GM23338 (cell line): ENCODE measurements around the gene FANK1. TPM values are rescaled to one million over a fixed set of nuclear protein-coding genes. Genes with fewer than 3 reads are reported as not detected.

Experiments
- ATAC-seq: fragments of 200-7000 bp; cut with Tn5 transposase; 3 replicates; pipeline ENCODE4 v1.9.1; 2020
- DNase-seq: peaks from one replicate; pipeline ENCODE4 v3.0.0-alpha.2; 2015; ENCODE audit warnings: low spot score
- H2AFZ ChIP-seq: fragments of 200-600 bp; sonication (generic); 2 replicates; pipeline ENCODE4 v1.8.0; 2016; ENCODE audit warnings: antibody characterized with exemption, mild to moderate bottlenecking, moderate library complexity
- H3F3A ChIP-seq: fragments of 200-600 bp; sonication (generic); replicated peaks from 2 replicates; pipeline ENCODE4 v1.8.0; 2017; ENCODE audit warnings: antibody characterized with exemption, mixed run types, low read depth
- H3K27ac ChIP-seq: fragments of 200-600 bp; sonication (generic); 2 replicates; pipeline ENCODE4 v1.6.1; 2016; ENCODE audit warnings: low read depth
- H3K27me3 ChIP-seq: fragments of 200-600 bp; sonication (generic); 2 replicates; pipeline ENCODE4 v1.8.0; 2016; ENCODE audit warnings: mild to moderate bottlenecking, mixed run types, moderate library complexity; ENCODE audit not compliant: insufficient read depth
- H3K36me3 ChIP-seq: fragments of 200-600 bp; sonication (generic); 2 replicates; pipeline ENCODE4 v1.8.0; 2016; ENCODE audit warnings: mild to moderate bottlenecking; ENCODE audit not compliant: insufficient read depth
- H3K4me1 ChIP-seq: fragments of 200-600 bp; sonication (generic); 2 replicates; pipeline ENCODE4 v1.8.0; 2016; ENCODE audit warnings: mild to moderate bottlenecking, moderate library complexity; ENCODE audit not compliant: insufficient read depth
- H3K4me2 ChIP-seq: fragments of 200-600 bp; sonication (generic); 2 replicates; pipeline ENCODE4 v1.7.1; 2017; ENCODE audit warnings: mixed run types
- H3K4me3 ChIP-seq: fragments of 200-600 bp; sonication (generic); 2 replicates; pipeline ENCODE4 v1.6.1; 2016; ENCODE audit warnings: mixed run types
- H3K79me2 ChIP-seq: fragments of 200-600 bp; sonication (generic); replicated peaks from 2 replicates; pipeline ENCODE4 v1.8.0; 2017; ENCODE audit warnings: mild to moderate bottlenecking; ENCODE audit not compliant: insufficient read depth
- H3K9me2 ChIP-seq: fragments of 200-600 bp; sonication (generic); 2 replicates; pipeline ENCODE4 v1.8.0; 2017; ENCODE audit not compliant: insufficient read depth
- H4K20me1 ChIP-seq: fragments of 200-600 bp; sonication (generic); replicated peaks from 2 replicates; pipeline ENCODE4 v1.8.0; 2017; ENCODE audit warnings: mild to moderate bottlenecking; ENCODE audit not compliant: insufficient read depth
- H3K27ac Mint-ChIP-seq: 2 replicates; pipeline ENCODE4 v1.8.0; 2020; ENCODE audit warnings: inconsistent platforms, mild to moderate bottlenecking, moderate library complexity, mixed read lengths
- H3K27me3 Mint-ChIP-seq: 3 replicates; pipeline ENCODE4 v1.8.0; 2022; ENCODE audit warnings: low read depth, mild to moderate bottlenecking, moderate library complexity, mixed read lengths, inconsistent platforms; ENCODE audit not compliant: insufficient read depth, poor library complexity
- H3K36me3 Mint-ChIP-seq: 3 replicates; pipeline ENCODE4 v1.8.0; 2021; ENCODE audit warnings: low read depth, mild to moderate bottlenecking, inconsistent platforms, moderate library complexity, mixed read lengths
- H3K4me1 Mint-ChIP-seq: 3 replicates; pipeline ENCODE4 v1.8.0; 2020; ENCODE audit warnings: mild to moderate bottlenecking, inconsistent platforms, mixed read lengths
- H3K4me3 Mint-ChIP-seq: 3 replicates; pipeline ENCODE4 v1.8.0; 2021; ENCODE audit warnings: moderate library complexity, mild to moderate bottlenecking, inconsistent platforms, mixed read lengths
- H3K9me3 Mint-ChIP-seq: 3 replicates; pipeline ENCODE4 v1.8.0; 2020; ENCODE audit warnings: moderate library complexity, mild to moderate bottlenecking, inconsistent platforms, mixed read lengths
- CREB1 ChIP-seq: fragments of 250-450 bp; sonication (Bioruptor Pico); IDR thresholded peaks from 2 replicates; pipeline ENCODE4 v1.5.0; 2020; ENCODE audit warnings: low read depth, mild to moderate bottlenecking, moderate library complexity
- CTCF ChIP-seq, 2 experiments: fragments of 200-600 bp in 1 of 2; sonication (generic) in 1 of 2; conservative IDR thresholded peaks; 2 replicates each; pipeline versions ENCODE4 v1.5.1 to v1.6.1; 2016 to 2017; ENCODE audit warnings: antibody characterized with exemption in 2 of 2, low read depth in 2 of 2, mild to moderate bottlenecking in 2 of 2, moderate library complexity in 1 of 2
- ETS1 ChIP-seq: IDR thresholded peaks from 2 replicates; pipeline ENCODE4 v1.6.1; 2016; ENCODE audit warnings: antibody characterized with exemption
- EZH2 ChIP-seq: fragments of 200-600 bp; sonication (generic); IDR thresholded peaks from one replicate; pipeline ENCODE4 v1.8.0; 2017; ENCODE audit warnings: antibody characterized with exemption, mild to moderate bottlenecking, low read depth; ENCODE audit not compliant: unreplicated experiment
- EZH2phosphoT487 ChIP-seq: fragments of 200-600 bp; sonication (generic); IDR thresholded peaks from one replicate; pipeline ENCODE4 v1.8.1; 2018; ENCODE audit warnings: antibody characterized with exemption; ENCODE audit not compliant: unreplicated experiment
- JUNB ChIP-seq: IDR thresholded peaks from one replicate; pipeline ENCODE4 v1.6.1; 2016; ENCODE audit warnings: antibody characterized with exemption; ENCODE audit not compliant: unreplicated experiment
- POLR2AphosphoS5 ChIP-seq: IDR thresholded peaks from 2 replicates; pipeline ENCODE4 v1.6.1; 2016; ENCODE audit warnings: antibody characterized with exemption, low read depth
- STAT1 ChIP-seq: IDR thresholded peaks from one replicate; pipeline ENCODE4 v1.6.1; 2016; ENCODE audit warnings: antibody characterized with exemption; ENCODE audit not compliant: unreplicated experiment
- ZNF114 ChIP-seq: fragments of 250-450 bp; sonication (Bioruptor Pico); IDR thresholded peaks from 2 replicates; pipeline ENCODE4 v1.5.0; 2020; ENCODE audit warnings: mild to moderate bottlenecking, moderate library complexity
- ZNF331 ChIP-seq: fragments of 250-450 bp; sonication (Bioruptor Pico); IDR thresholded peaks from 2 replicates; pipeline ENCODE4 v1.5.0; 2020; ENCODE audit warnings: low read depth, mild to moderate bottlenecking, moderate library complexity
- ZNF462 ChIP-seq: fragments of 250-450 bp; sonication (Bioruptor Pico); IDR thresholded peaks from 2 replicates; pipeline ENCODE4 v1.5.0; 2020; ENCODE audit warnings: mild to moderate bottlenecking, moderate library complexity
- polyA plus RNA-seq: library from polyadenylated mRNA; unstranded; fragments of >200 nt; fragmentation: Nextera tagmentation; extraction: Ambion mirVana; gene quantifications from 2 replicates; pipeline ENCODE4 v1.2.1, GENCODE V29; 2016
- total RNA-seq: library from RNA; depleted of rRNA; stranded (reverse); fragments of >200 nt; shearing (Covaris generic); gene quantifications from 2 replicates; pipeline ENCODE4 v1.2.3, GENCODE V29; 2014

Gene FANK1
- total and polyA plus RNA-seq, 2 experiments from 2014 or later: 0.37 to 0.69 TPM

GRCh38 chr10:125846894-125847293, 49.5 kb upstream of the FANK1 start (continued):
- no peak for TF ChIP-seq CTCF (conservative IDR thresholded peaks at IDR 0.05; ENCODE audit: low read depth in 2 of 2)
- TF ChIP-seq ZNF114 (CRISPR knock-in tag): no peak
- no peak for TF ChIP-seq JUNB
- no peak for TF ChIP-seq EZH2
- no peak for TF ChIP-seq POLR2AphosphoS5
- TF ChIP-seq STAT1: no peak
- no peak for TF ChIP-seq CREB1 (CRISPR knock-in tag)
- no peak for TF ChIP-seq EZH2phosphoT487

- H3K36me3 Mint-ChIP-seq: peaks cover 27% of the 10 kb centered on the region
- TF ChIP-seq POLR2AphosphoS5 (no peak), EZH2 (no peak), STAT1 (no peak), ZNF331 (CRISPR knock-in tag) (no peak), CREB1 (CRISPR knock-in tag) (no peak), ETS1 (no peak), JUNB (no peak), ZNF462 (CRISPR knock-in tag) (no peak), CTCF (conservative IDR thresholded peaks at IDR 0.05; ENCODE audit: low read depth in 2 of 2) (no peak), ZNF114 (CRISPR knock-in tag) (no peak)
These were observed 48.0 kb upstream of the FANK1 start for GRCh38 chr10:125848371-125848770.

More at GRCh38 chr10:125848371-125848770, 48.0 kb upstream of the FANK1 start:
- Histone ChIP-seq H3K36me3 (peaks cover 4% of the 10 kb centered on the region; the same call in 1 of the 2 replicates), H3K79me2 (no peaks in the 10 kb centered on the region), H2AFZ (no peak overlapping the region), H4K20me1 (no peaks in the 10 kb centered on the region; the same call in 1 of the 2 replicates), H3K4me3 (no peak overlapping the region), H3F3A (no peaks in the 10 kb centered on the region), H3K27ac (no peak overlapping the region), H3K4me2 (no peak overlapping the region), H3K27me3 (no peaks in the 10 kb centered on the region), H3K9me2 (no peaks in the 10 kb centered on the region), H3K4me1 (no peaks in the 10 kb centered on the region)
- Mint-ChIP-seq H3K27ac (no peak overlapping the region), H3K4me1 (no peaks in the 10 kb centered on the region), H3K4me3 (no peak overlapping the region), H3K9me3 (peaks cover 2% of the 10 kb centered on the region; the same call in 2 of the 3 replicates), H3K27me3 (peaks cover 5% of the 10 kb centered on the region)
- ATAC-seq (no peak), DNase-seq (no peak)
